Esophagus muscularis mucosa (tissue), 4 donors: ENCODE data around the gene TTYH3.

Experiments used
- EP300 ChIP-seq: sonication (generic); formaldehyde crosslinking; IDR thresholded peaks from one replicate; pipeline ENCODE4 v1.6.1; 2017; ENCODE audit warnings: antibody characterized with exemption
- POLR2A ChIP-seq: fragments of 450-650 bp; IDR thresholded peaks from one replicate; pipeline ENCODE4 v1.6.1; 2017; ENCODE audit warnings: antibody characterized with exemption, moderate library complexity, mild to moderate bottlenecking, low read depth
- POLR2AphosphoS5 ChIP-seq, 2 donors: sonication (generic); formaldehyde crosslinking; IDR thresholded peaks; one replicate each; pipeline ENCODE4 v1.6.1; 2017; ENCODE audit warnings: antibody characterized with exemption in 2 of 2
- TF ChIP-seq, protein P1 (sequence below), 3 experiments: fragments of 200-600 bp in 2 of 3; fragments of 450-650 bp in 1 of 3; sonication (generic) in 2 of 3; IDR thresholded peaks; one replicate each; pipeline ENCODE4 v1.5.1; 2017 to 2019; ENCODE audit warnings: antibody characterized with exemption in 3 of 3, mild to moderate bottlenecking in 2 of 3, moderate library complexity in 1 of 3

- TF ChIP-seq, protein P1, sequence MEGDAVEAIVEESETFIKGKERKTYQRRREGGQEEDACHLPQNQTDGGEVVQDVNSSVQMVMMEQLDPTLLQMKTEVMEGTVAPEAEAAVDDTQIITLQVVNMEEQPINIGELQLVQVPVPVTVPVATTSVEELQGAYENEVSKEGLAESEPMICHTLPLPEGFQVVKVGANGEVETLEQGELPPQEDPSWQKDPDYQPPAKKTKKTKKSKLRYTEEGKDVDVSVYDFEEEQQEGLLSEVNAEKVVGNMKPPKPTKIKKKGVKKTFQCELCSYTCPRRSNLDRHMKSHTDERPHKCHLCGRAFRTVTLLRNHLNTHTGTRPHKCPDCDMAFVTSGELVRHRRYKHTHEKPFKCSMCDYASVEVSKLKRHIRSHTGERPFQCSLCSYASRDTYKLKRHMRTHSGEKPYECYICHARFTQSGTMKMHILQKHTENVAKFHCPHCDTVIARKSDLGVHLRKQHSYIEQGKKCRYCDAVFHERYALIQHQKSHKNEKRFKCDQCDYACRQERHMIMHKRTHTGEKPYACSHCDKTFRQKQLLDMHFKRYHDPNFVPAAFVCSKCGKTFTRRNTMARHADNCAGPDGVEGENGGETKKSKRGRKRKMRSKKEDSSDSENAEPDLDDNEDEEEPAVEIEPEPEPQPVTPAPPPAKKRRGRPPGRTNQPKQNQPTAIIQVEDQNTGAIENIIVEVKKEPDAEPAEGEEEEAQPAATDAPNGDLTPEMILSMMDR (IDR thresholded peaks at IDR 0.05) = no peak
- TF ChIP-seq POLR2A = no peak
- no peak for TF ChIP-seq EP300
- no peak for TF ChIP-seq POLR2AphosphoS5 (IDR thresholded peaks at IDR 0.05)
Measured at GRCh38 chr7:2589341-2589740, 42.4 kb upstream of the TTYH3 start.
